ENCODE data around the gene CENPS.

- TF ChIP-seq, protein P1, sequence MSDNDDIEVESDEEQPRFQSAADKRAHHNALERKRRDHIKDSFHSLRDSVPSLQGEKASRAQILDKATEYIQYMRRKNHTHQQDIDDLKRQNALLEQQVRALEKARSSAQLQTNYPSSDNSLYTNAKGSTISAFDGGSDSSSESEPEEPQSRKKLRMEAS (IDR thresholded peaks at IDR 0.05; ENCODE audit: low read depth, low read length), result no peak
- TF ChIP-seq, protein P2, sequence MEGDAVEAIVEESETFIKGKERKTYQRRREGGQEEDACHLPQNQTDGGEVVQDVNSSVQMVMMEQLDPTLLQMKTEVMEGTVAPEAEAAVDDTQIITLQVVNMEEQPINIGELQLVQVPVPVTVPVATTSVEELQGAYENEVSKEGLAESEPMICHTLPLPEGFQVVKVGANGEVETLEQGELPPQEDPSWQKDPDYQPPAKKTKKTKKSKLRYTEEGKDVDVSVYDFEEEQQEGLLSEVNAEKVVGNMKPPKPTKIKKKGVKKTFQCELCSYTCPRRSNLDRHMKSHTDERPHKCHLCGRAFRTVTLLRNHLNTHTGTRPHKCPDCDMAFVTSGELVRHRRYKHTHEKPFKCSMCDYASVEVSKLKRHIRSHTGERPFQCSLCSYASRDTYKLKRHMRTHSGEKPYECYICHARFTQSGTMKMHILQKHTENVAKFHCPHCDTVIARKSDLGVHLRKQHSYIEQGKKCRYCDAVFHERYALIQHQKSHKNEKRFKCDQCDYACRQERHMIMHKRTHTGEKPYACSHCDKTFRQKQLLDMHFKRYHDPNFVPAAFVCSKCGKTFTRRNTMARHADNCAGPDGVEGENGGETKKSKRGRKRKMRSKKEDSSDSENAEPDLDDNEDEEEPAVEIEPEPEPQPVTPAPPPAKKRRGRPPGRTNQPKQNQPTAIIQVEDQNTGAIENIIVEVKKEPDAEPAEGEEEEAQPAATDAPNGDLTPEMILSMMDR (IDR thresholded peaks at IDR 0.05; ENCODE audit: low read depth, low read length), result no peak
These were observed 16.7 kb downstream of the CENPS start for GRCh38 chr1:10446790-10447422.

All from NB4 (cell line).